Measurements from ENCODE around the gene UST.

DNA sequence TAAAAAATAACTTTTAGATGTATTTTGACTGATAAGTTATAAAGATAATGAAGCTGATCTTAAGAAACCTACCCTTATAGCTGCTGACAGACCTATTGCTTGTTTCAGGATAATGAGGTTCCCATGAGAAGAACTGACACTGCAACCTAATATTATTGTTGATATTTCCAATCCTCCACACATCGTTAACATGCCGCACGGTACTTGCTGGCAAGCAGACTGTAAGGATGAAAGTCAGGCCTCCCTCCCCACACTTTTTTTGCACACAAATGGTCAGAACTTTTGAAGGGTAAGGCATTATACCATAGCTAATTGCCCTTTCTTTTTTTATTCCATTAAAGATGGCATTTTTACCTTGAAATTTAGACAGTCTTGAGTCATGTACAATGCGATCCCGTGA is 210.9 kb downstream of the UST start:
- TF ChIP-seq EP300 (conservative IDR thresholded peaks at IDR 0.05; ENCODE audit: poor library complexity, severe bottlenecking) (no peak), RAD21 (conservative IDR thresholded peaks at IDR 0.05) (no peak), EZH2 (IDR thresholded peaks at IDR 0.05; ENCODE audit: borderline replicate concordance, insufficient read depth, low read length, poor library complexity, severe bottlenecking) (no peak)
- TF ChIP-seq, protein P1, sequence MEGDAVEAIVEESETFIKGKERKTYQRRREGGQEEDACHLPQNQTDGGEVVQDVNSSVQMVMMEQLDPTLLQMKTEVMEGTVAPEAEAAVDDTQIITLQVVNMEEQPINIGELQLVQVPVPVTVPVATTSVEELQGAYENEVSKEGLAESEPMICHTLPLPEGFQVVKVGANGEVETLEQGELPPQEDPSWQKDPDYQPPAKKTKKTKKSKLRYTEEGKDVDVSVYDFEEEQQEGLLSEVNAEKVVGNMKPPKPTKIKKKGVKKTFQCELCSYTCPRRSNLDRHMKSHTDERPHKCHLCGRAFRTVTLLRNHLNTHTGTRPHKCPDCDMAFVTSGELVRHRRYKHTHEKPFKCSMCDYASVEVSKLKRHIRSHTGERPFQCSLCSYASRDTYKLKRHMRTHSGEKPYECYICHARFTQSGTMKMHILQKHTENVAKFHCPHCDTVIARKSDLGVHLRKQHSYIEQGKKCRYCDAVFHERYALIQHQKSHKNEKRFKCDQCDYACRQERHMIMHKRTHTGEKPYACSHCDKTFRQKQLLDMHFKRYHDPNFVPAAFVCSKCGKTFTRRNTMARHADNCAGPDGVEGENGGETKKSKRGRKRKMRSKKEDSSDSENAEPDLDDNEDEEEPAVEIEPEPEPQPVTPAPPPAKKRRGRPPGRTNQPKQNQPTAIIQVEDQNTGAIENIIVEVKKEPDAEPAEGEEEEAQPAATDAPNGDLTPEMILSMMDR (IDR thresholded peaks at IDR 0.05; ENCODE audit: poor library complexity, severe bottlenecking), result no peak
